GM19468 (cell line): ENCODE measurements around the gene SLC25A6.
A peak's percentile ranks its signal among the peaks of the same experiment; 100 is the strongest.
"Not testable (repeated sequence)": the region's sequence is repeated elsewhere in the genome, so short reads cannot be mapped to it uniquely, and the experiment has no call there.

Experiments used
- ATAC-seq: cut with Tn5 transposase; IDR thresholded peaks from one replicate; pipeline ENCODE4 v1.9.1; 2021; ENCODE audit warnings: mild to moderate bottlenecking, moderate library complexity, moderate number of reproducible peaks; ENCODE audit not compliant: unreplicated experiment; ENCODE audit errors: extremely low read depth

Gene SLC25A6

GRCh38 chrX:1391707-1392375 is at the start of gene SLC25A6:
SLC25A6 (minus strand) TSS chrX:1392113; CDS start chrX:1392009, 104 bp downstream.
- peak; percentile 94 for ATAC-seq

GRCh38 chrX:1440506-1440905 is 48.6 kb upstream of the SLC25A6 start:
- no peak for ATAC-seq

- ATAC-seq, result no peak
Measured at GRCh38 chrX:1435241-1435895, 43.5 kb upstream of the SLC25A6 start.

- no peak for ATAC-seq
Measured at GRCh38 chrX:1434871-1435240, 42.9 kb upstream of the SLC25A6 start.

GRCh38 chrX:1433646-1434357 is 41.9 kb upstream of the SLC25A6 start:
- no peak for ATAC-seq

- ATAC-seq, result no peak
Measured at GRCh38 chrX:1430451-1430850, 38.5 kb upstream of the SLC25A6 start.

GRCh38 chrX:1427756-1428155 is 35.8 kb upstream of the SLC25A6 start:
- no peak for ATAC-seq

- not testable (repeated sequence) for ATAC-seq
Measured at GRCh38 chrX:1426321-1426720, 34.4 kb upstream of the SLC25A6 start.

- ATAC-seq, result no peak
Measured at GRCh38 chrX:1425381-1425780, 33.5 kb upstream of the SLC25A6 start.

GRCh38 chrX:1424147-1424851 is 32.4 kb upstream of the SLC25A6 start:
- no peak for ATAC-seq

- ATAC-seq, result no peak
Measured at GRCh38 chrX:1423215-1423614, 31.3 kb upstream of the SLC25A6 start.

- ATAC-seq, result no peak
Measured at GRCh38 chrX:1422135-1422465, 30.2 kb upstream of the SLC25A6 start.

- ATAC-seq, result no peak
Measured at GRCh38 chrX:1421433-1422134, 29.7 kb upstream of the SLC25A6 start.

GRCh38 chrX:1420371-1420770 is 28.5 kb upstream of the SLC25A6 start:
- no peak for ATAC-seq

GRCh38 chrX:1419545-1420355 is 27.8 kb upstream of the SLC25A6 start:
- no peak for ATAC-seq

GRCh38 chrX:1418901-1419544 is 27.1 kb upstream of the SLC25A6 start:
- no peak for ATAC-seq

GRCh38 chrX:1417921-1418771 is 26.2 kb upstream of the SLC25A6 start:
- ATAC-seq, result no peak
